COLO668 (cell line): Measurements from ENCODE around the gene CST7.
A peak's percentile ranks its signal among the peaks of the same experiment; 100 is the strongest.

Experiments used
- DNase-seq: peaks from one replicate; lab custom pipeline; 2025; ENCODE audit not compliant: unreplicated experiment; lab: John Stamatoyannopoulos, UW

The CST7 gene

GRCh38 chr20:24963672-24964505, 14.8 kb downstream of the CST7 start:
- no peak for DNase-seq

- DNase-seq: no peak
These were observed 15.4 kb downstream of the CST7 start for GRCh38 chr20:24964506-24964840.

- no peak for DNase-seq
These were observed 16.2 kb downstream of the CST7 start for GRCh38 chr20:24965065-24965919.

GRCh38 chr20:24966317-24967012, 17.4 kb downstream of the CST7 start:
- no peak for DNase-seq

- DNase-seq: peak; percentile 45
These were observed 19.3 kb downstream of the CST7 start for GRCh38 chr20:24968278-24968800.

GRCh38 chr20:24969186-24970029, 20.3 kb downstream of the CST7 start:
- no peak for DNase-seq

- no peak for DNase-seq
These were observed 21.0 kb downstream of the CST7 start for GRCh38 chr20:24970030-24970553.

- DNase-seq: no peak
These were observed 21.7 kb downstream of the CST7 start for GRCh38 chr20:24970754-24971153.

- no peak for DNase-seq
These were observed 22.5 kb downstream of the CST7 start for GRCh38 chr20:24971376-24972101.

GRCh38 chr20:24972341-24972740, 23.3 kb downstream of the CST7 start:
- no peak for DNase-seq

- DNase-seq: no peak
These were observed 28.3 kb downstream of the CST7 start for GRCh38 chr20:24977336-24977735.

GRCh38 chr20:24977797-24978196, 28.7 kb downstream of the CST7 start:
- no peak for DNase-seq

GRCh38 chr20:24978513-24978912, 29.4 kb downstream of the CST7 start:
- DNase-seq: no peak

- DNase-seq: no peak
These were observed 30.2 kb downstream of the CST7 start for GRCh38 chr20:24979036-24979960.

- DNase-seq: no peak
These were observed 31.4 kb downstream of the CST7 start for GRCh38 chr20:24980291-24981053.

- no peak for DNase-seq
These were observed 32.2 kb downstream of the CST7 start for GRCh38 chr20:24981282-24981681.

- DNase-seq: no peak
These were observed 32.7 kb downstream of the CST7 start for GRCh38 chr20:24981790-24982189.

- DNase-seq: no peak
These were observed 34.8 kb downstream of the CST7 start for GRCh38 chr20:24983896-24984295.
